MM.1S (cell line): ENCODE results near the gene SPATS2.
A peak's percentile ranks its signal among the peaks of the same experiment; 100 is the strongest.

ENCODE experiments used
- DNase-seq: peaks from one replicate; pipeline ENCODE4 v3.0.0-alpha.2; 2015
- H2AFZ ChIP-seq: fragments of 300-600 bp; sonication (generic); 2 replicates; pipeline ENCODE4 v1.6.0; 2016; ENCODE audit warnings: antibody characterized with exemption, low read length
- H3F3A ChIP-seq: fragments of 300-600 bp; sonication (generic); 2 replicates; pipeline ENCODE4 v1.6.1; 2016; ENCODE audit warnings: mild to moderate bottlenecking, antibody characterized with exemption, low read length, moderate library complexity, mixed read lengths; ENCODE audit not compliant: insufficient read depth
- H3K27ac ChIP-seq: fragments of 300-600 bp; sonication (generic); 2 replicates; pipeline ENCODE4 v1.5.1; 2016; ENCODE audit warnings: mild to moderate bottlenecking, low read length
- H3K27me3 ChIP-seq: fragments of 300-600 bp; sonication (generic); replicated peaks from 2 replicates; pipeline ENCODE4 v1.6.0; 2016; ENCODE audit warnings: low read length; ENCODE audit not compliant: insufficient read depth
- H3K36me3 ChIP-seq: fragments of 300-600 bp; sonication (generic); replicated peaks from 2 replicates; pipeline ENCODE4 v1.6.1; 2016; ENCODE audit warnings: mild to moderate bottlenecking, low read length, mixed read lengths; ENCODE audit not compliant: insufficient read depth
- H3K4me1 ChIP-seq: fragments of 300-600 bp; sonication (generic); 2 replicates; pipeline ENCODE4 v1.6.1; 2016; ENCODE audit warnings: low read length, mixed read lengths
- H3K4me2 ChIP-seq: fragments of 300-600 bp; sonication (generic); 2 replicates; pipeline ENCODE4 v1.6.0; 2016; ENCODE audit warnings: low read depth, low read length
- H3K4me3 ChIP-seq: fragments of 300-600 bp; sonication (generic); 2 replicates; pipeline ENCODE4 v1.5.1; 2016; ENCODE audit warnings: low read length, mixed read lengths
- H3K79me2 ChIP-seq: fragments of 300-600 bp; sonication (generic); 2 replicates; pipeline ENCODE4 v1.6.1; 2016; ENCODE audit warnings: mixed run types, low read length, mixed read lengths
- H3K9ac ChIP-seq: fragments of 300-600 bp; sonication (generic); 2 replicates; pipeline ENCODE4 v1.6.1; 2016; ENCODE audit warnings: low read length, mixed read lengths
- H3K9me2 ChIP-seq: fragments of 300-600 bp; sonication (generic); replicated peaks from 2 replicates; pipeline ENCODE4 v1.6.1; 2016; ENCODE audit warnings: mild to moderate bottlenecking, low read length, mixed read lengths; ENCODE audit not compliant: insufficient read depth
- H3K9me3 ChIP-seq: fragments of 300-600 bp; sonication (generic); replicated peaks from 2 replicates; pipeline ENCODE4 v1.6.1; 2016; ENCODE audit warnings: mild to moderate bottlenecking, low read length, mixed read lengths; ENCODE audit not compliant: insufficient read depth
- H4K20me1 ChIP-seq: fragments of 300-600 bp; sonication (generic); 2 replicates; pipeline ENCODE4 v1.6.1; 2016; ENCODE audit warnings: mild to moderate bottlenecking, low read length, moderate library complexity, mixed read lengths; ENCODE audit not compliant: insufficient read depth
- CTCF ChIP-seq: fragments of 300-600 bp; sonication (generic); IDR thresholded peaks from 2 replicates; pipeline ENCODE4 v1.5.1; 2016; ENCODE audit warnings: antibody characterized with exemption, low read length, mixed read lengths
- EZH2 ChIP-seq: fragments of 300-600 bp; sonication (generic); optimal IDR thresholded peaks from 2 replicates; pipeline ENCODE3; 2017; ENCODE audit warnings: low read depth, mild to moderate bottlenecking, antibody characterized with exemption, low read length, mixed read lengths
- EZH2phosphoT487 ChIP-seq: fragments of 300-600 bp; sonication (generic); IDR thresholded peaks from 2 replicates; pipeline ENCODE4 v1.6.1; 2018; ENCODE audit warnings: antibody characterized with exemption, low read length

Gene SPATS2

GRCh38 chr12:49368240-49368600 is 958 bp downstream of the SPATS2 start:
- Histone ChIP-seq H3K9ac (peak overlapping the region; percentile 97), H4K20me1 (peaks cover 2% of the 10 kb centered on the region; the same call in 1 of the 2 replicates), H3K79me2 (peaks cover 63% of the 10 kb centered on the region), H3K36me3 (peaks cover 3% of the 10 kb centered on the region; the same call in 1 of the 2 replicates), H2AFZ (no peak overlapping the region), H3K27me3 (no peaks in the 10 kb centered on the region), H3K9me2 (no peaks in the 10 kb centered on the region), H3K9me3 (no peaks in the 10 kb centered on the region), H3F3A (peaks cover 41% of the 10 kb centered on the region), H3K27ac (peak overlapping the region; percentile 96), H3K4me1 (peaks cover 23% of the 10 kb centered on the region), H3K4me2 (peak overlapping the region; percentile 98), H3K4me3 (peak overlapping the region; percentile 86)
- TF ChIP-seq EZH2 (no peak), EZH2phosphoT487 (no peak), CTCF (no peak)
- peak; percentile 12 for DNase-seq

- peak overlapping the region; percentile 86 for H3K4me3 ChIP-seq
- H3K9ac ChIP-seq, result peak overlapping the region; percentile 97
- peaks cover 23% of the 10 kb centered on the region for H3K4me1 ChIP-seq
- peaks cover 76% of the 10 kb centered on the region for H3K79me2 ChIP-seq
- peak overlapping the region; percentile 96 for H3K27ac ChIP-seq
- peaks cover 15% of the 10 kb centered on the region for H4K20me1 ChIP-seq
- TF ChIP-seq CTCF (peak; percentile 59), EZH2phosphoT487 (no peak)
- H3K36me3 ChIP-seq, result peaks cover 3% of the 10 kb centered on the region; the same call in 1 of the 2 replicates
- DNase-seq, result peak; percentile 95
- H2AFZ ChIP-seq, result no peak overlapping the region
- H3K4me2 ChIP-seq, result peak overlapping the region; percentile 98
- H3F3A ChIP-seq, result peaks cover 41% of the 10 kb centered on the region
- no peaks in the 10 kb centered on the region for H3K27me3 ChIP-seq
- no peaks in the 10 kb centered on the region for H3K9me2 ChIP-seq
- H3K9me3 ChIP-seq, result no peaks in the 10 kb centered on the region
These were observed 2.3 kb downstream of the SPATS2 start for GRCh38 chr12:49369411-49370145.

GRCh38 chr12:49370539-49370938 is 3.3 kb downstream of the SPATS2 start:
- Histone ChIP-seq H3K4me2 (peak overlapping the region; percentile 98), H3K27ac (peak overlapping the region; percentile 96; the same call in 1 of the 2 replicates)

More at GRCh38 chr12:49370539-49370938, 3.3 kb downstream of the SPATS2 start:
- Histone ChIP-seq H3K36me3 (peaks cover 3% of the 10 kb centered on the region; the same call in 1 of the 2 replicates), H3F3A (peaks cover 41% of the 10 kb centered on the region), H3K4me1 (peaks cover 23% of the 10 kb centered on the region), H3K27me3 (no peaks in the 10 kb centered on the region), H2AFZ (no peak overlapping the region), H3K9ac (peak overlapping the region; percentile 21; the same call in 1 of the 2 replicates), H3K4me3 (peak overlapping the region; percentile 40), H3K79me2 (peaks cover 86% of the 10 kb centered on the region), H3K9me2 (no peaks in the 10 kb centered on the region), H3K9me3 (no peaks in the 10 kb centered on the region), H4K20me1 (peaks cover 22% of the 10 kb centered on the region)
- TF ChIP-seq EZH2phosphoT487, result no peak
- no peak for TF ChIP-seq EZH2
- no peak for TF ChIP-seq CTCF
- no peak for DNase-seq
